Activated T-cell treated with anti-CD3 and anti-CD28 coated beads for 1 hour (primary cell): Measurements from ENCODE around the gene MMP21.

Experiments used
- DNase-seq: peaks from one replicate; pipeline ENCODE4 v3.0.0-alpha.2; 2020; ENCODE audit warnings: low read depth

Gene MMP21

GRCh38 chr10:125792342-125793300, 17.0 kb upstream of the MMP21 start:
- DNase-seq: no peak

- DNase-seq: no peak
Measured at GRCh38 chr10:125788156-125789034, 12.8 kb upstream of the MMP21 start.

- DNase-seq: no peak
Measured at GRCh38 chr10:125785791-125786190, 10.2 kb upstream of the MMP21 start.

DNA sequence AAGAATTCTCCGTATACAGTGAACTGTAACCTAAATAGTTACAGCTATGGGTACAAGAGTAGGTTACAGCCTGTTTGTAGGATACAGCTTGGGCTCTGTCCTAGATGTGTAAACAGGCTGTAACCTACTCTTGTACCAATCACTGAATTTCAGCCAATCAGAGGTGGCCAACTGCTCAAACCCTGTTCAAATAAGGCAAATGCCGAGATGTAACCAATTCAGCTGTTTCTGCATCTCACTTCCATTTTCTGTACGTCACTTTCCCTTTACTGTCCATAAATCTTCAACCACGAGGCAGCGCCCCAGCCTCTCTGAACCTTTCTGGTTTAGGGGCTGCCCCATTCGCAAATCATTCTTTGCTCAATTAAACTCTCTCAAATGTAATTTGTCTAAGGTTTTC, 8.3 kb upstream of the MMP21 start:
- no peak for DNase-seq

DNA sequence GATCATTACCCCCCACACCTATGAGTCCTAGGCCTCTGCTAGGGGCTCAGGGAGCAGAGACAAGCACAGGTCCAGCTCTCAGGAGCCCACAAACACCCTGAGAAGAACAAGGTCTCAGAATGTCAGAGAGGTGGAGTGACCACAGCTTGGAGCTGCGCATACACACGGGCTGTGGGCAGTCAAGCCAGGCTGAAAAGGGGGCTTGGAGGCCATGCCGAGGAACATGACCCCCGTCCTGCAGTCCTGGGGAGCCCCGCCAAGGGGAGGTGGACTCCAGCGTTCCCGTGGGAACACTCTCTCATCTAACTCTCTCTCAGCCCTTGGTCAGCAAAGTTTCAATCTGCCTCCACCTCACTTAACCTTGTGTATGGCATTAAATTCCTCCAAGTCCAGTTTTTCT, 7.8 kb upstream of the MMP21 start:
- no peak for DNase-seq

- no peak for DNase-seq
Measured at GRCh38 chr10:125782616-125783015, 7.0 kb upstream of the MMP21 start.

- DNase-seq: no peak
Measured at GRCh38 chr10:125782054-125782453, 6.4 kb upstream of the MMP21 start.

GRCh38 chr10:125781374-125781773, 5.8 kb upstream of the MMP21 start:
- DNase-seq: no peak

DNA sequence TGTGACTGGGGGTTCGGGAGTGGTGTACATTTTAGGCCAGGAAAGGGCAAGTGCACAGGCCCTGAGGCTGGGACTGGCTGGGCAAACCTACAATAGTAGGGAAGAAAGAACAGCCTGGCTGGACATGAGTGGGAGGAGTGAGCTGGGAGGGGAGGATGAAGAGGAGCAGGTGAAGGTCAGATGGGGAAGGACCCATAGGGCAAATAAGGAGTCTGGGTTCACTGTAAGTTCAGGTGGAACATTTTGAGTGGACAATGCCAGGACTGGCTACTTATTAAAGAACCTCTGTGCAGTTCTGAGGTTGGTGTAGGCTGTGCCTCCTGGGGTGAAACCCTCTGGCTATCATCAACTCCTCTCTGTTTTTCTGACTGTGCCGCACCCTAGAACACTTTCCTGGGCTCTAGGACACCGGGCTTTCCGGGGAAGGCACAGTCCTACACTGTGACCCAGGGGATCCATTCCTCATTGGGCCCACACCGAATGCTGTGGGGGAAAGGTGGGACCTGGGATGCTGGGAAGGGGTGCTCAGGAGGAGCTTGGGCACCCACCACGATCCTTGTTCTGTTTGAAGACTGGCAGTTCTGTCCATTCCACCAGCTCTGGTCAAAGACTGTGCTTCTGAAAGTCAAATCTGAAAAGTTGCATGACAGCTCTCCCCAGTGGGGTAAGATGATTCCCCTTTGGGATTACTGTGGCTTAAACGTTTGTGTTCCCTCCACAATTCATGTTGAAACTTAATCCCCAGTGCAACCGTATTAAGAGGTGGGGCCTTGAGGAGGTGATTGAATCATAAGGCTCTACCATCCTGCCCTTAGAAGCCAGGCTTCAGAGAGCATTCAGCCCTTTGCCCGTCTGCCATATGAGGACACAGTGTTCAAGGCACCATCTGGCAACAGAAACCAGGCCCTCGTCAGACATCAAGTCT, 4.0 kb upstream of the MMP21 start:
- no peak for DNase-seq

DNA sequence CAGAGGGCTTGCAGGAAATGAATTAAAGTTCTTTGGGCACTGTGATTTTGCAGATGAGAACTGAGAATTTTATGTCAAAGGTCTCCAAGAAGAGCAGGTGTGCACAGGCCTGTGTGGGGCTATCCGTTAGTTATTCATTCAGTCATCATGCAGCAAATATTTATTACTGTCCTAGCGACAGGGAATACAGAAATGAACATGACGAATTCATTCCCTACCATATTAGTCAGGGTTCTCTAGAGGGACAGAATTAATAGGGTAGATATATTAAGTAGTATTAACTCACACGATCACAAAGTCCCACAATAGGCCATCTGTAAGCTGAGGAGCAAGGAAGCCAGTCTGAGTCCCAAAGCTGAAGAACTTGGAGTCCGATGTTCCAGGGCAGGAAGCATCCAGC, 2.9 kb upstream of the MMP21 start:
- no peak for DNase-seq

- no peak for DNase-seq
Measured at GRCh38 chr10:125777806-125778205, 2.2 kb upstream of the MMP21 start.

- DNase-seq: no peak
Measured at GRCh38 chr10:125774581-125775191, 935 bp downstream of the MMP21 start.

- DNase-seq: no peak
Measured at GRCh38 chr10:125773687-125774543, 1.7 kb downstream of the MMP21 start.

- no peak for DNase-seq
Measured at GRCh38 chr10:125772864-125773180, 2.8 kb downstream of the MMP21 start.

DNA sequence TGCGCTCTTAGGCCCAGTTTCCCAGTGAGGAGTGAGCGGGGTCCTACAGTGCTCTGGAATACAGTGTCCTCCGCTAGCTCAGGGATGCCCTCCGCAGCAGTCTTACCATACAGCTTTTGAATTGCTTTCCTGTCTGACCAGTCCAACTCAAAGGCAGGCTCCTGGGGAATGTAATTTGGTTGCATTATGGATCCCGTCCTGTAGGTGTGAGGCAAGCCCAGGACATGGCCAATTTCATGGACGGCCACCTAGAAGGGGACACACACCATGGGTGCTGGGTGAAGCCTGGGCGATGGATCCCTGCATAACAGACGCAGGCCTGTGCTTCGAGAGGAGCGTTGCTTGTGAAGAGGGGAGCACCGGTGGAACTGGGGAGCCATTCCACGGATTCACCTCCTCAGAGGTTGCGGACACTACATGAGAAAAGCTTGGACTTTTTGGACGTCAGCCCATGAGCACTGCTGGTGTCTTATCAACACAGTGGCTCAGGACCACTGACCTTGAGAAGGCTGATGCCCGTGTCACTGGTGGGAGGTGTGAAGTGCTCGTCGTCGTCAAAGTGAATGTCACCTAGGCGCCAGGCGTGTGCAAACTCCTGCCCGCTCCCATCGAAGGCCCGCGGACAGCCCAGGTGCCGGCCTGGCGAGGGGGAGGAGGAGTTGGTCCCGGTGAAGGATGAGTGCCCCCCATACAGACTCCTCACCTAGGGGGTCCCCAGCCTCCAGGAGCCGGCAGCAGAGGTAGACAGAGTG, 3.3 kb downstream of the MMP21 start:
- DNase-seq: no peak

DNA sequence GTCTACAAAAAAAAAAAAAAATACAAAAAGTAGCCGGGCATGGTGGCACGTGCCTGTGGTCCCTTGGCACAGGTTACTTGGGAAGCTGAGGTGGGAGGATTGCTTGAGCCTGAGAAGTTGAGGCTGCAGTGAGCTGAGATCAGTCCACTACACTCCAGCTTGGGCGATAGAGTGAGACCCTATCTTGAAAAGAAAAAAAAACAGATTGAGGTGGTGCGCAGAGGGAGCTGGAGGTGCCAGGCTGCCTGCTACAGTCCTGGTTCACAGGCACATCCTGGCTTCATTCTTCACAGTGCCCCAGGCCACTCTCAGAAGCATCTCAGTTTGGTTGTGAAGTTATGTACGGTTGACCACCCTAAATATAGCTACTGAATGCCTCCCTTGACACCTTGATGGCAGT, 4.8 kb downstream of the MMP21 start:
- no peak for DNase-seq

DNA sequence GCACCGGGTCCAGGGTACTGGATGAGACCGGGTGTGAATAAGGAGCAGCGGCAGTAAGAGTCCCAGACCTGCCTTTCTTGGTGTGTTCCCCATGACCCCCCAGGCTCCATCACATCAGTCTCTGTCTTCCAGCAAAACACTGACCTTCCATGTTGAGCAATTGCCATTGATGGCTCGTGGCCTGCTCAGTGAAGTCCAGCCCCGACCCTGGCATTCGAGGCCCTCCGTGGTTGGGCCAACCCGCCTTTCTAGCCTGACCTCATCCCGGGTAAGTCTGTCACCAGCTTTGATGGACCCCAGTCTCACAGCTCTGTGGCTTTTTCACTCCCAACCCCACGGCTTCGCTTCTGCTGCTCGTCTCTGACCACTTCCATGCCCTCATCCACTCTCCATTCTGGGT, 6.4 kb downstream of the MMP21 start:
- DNase-seq: no peak

- DNase-seq: no peak
Measured at GRCh38 chr10:125768219-125768855, 7.3 kb downstream of the MMP21 start.

- DNase-seq: no peak
Measured at GRCh38 chr10:125766511-125766910, 9.1 kb downstream of the MMP21 start.
